OCI-LY7 (cell line): ENCODE measurements around the gene CYP26A1. TPM values are rescaled to one million over a fixed set of nuclear protein-coding genes. Genes with fewer than 3 reads are reported as not detected.

Experiments
- BruUV-seq: library from RNA; stranded (reverse); fragments of 400-500 nt; replicated peaks from 2 replicates; lab custom pipeline; 2021; lab: Mats Ljungman, UMichigan
- CTCF ChIA-PET: fragments of 300-600 bp; sonication (Branson Sonifier 250); formaldehyde crosslinking; loops from one replicate; lab custom pipeline; 2022; ENCODE audit warnings: antibody characterized with exemption; ENCODE audit not compliant: unreplicated experiment; lab: Charles Lee
- POLR2A ChIA-PET: fragments of 300-600 bp; sonication (Branson Sonifier 250); formaldehyde crosslinking; loops from one replicate; lab custom pipeline; 2022; ENCODE audit warnings: antibody characterized with exemption; lab: Charles Lee
- DNase-seq: peaks from one replicate; pipeline ENCODE4 v3.0.0-alpha.2; 2015; ENCODE audit warnings: low spot score
- H2AFZ ChIP-seq: fragments of 200-600 bp; sonication (generic), shearing (Covaris generic); 2 replicates; pipeline ENCODE4 v1.6.1; 2014; ENCODE audit warnings: mild to moderate bottlenecking, antibody characterized with exemption, low read length, moderate library complexity
- H3K27ac ChIP-seq: fragments of 200-600 bp; sonication (generic); 2 replicates; pipeline ENCODE4 v1.5.1; 2014; ENCODE audit warnings: mixed run types, low read depth, mild to moderate bottlenecking, moderate library complexity, low read length, inconsistent platforms; ENCODE audit not compliant: poor library complexity, severe bottlenecking
- H3K36me3 ChIP-seq: fragments of 200-600 bp; sonication (generic); 2 replicates; pipeline ENCODE4 v1.6.1; 2014; ENCODE audit warnings: mild to moderate bottlenecking, antibody characterized with exemption, low read length, moderate library complexity, mixed read lengths; ENCODE audit not compliant: insufficient read depth
- H3K4me1 ChIP-seq: fragments of 200-600 bp; sonication (generic); 2 replicates; pipeline ENCODE4 v1.5.1; 2014; ENCODE audit warnings: mild to moderate bottlenecking, low read length; ENCODE audit not compliant: insufficient read depth, poor library complexity, severe bottlenecking
- H3K4me2 ChIP-seq: fragments of 200-600 bp; sonication (generic); 2 replicates; pipeline ENCODE4 v1.6.1; 2014; ENCODE audit warnings: mild to moderate bottlenecking, low read length
- H3K4me3 ChIP-seq: fragments of 200-600 bp; sonication (generic); 2 replicates; pipeline ENCODE4 v1.5.1; 2014; ENCODE audit warnings: mild to moderate bottlenecking, low read depth, low read length; ENCODE audit not compliant: poor library complexity, severe bottlenecking
- H3K79me2 ChIP-seq: fragments of 200-600 bp; sonication (generic); 2 replicates; pipeline ENCODE4 v1.6.1; 2016; ENCODE audit warnings: low read depth, mild to moderate bottlenecking, low read length, moderate library complexity, mixed read lengths; ENCODE audit not compliant: insufficient read depth
- H3K9me2 ChIP-seq: fragments of 200-600 bp; sonication (generic); 2 replicates; pipeline ENCODE4 v1.6.1; 2016; ENCODE audit warnings: mild to moderate bottlenecking, low read length, mixed read lengths; ENCODE audit not compliant: insufficient read depth
- H3K9me3 ChIP-seq: fragments of 200-600 bp; sonication (generic); 2 replicates; pipeline ENCODE4 v1.6.1; 2014; ENCODE audit warnings: mild to moderate bottlenecking, mixed run types, low read length, mixed read lengths
- H4K20me1 ChIP-seq: fragments of 200-600 bp; sonication (generic); 2 replicates; pipeline ENCODE4 v1.6.1; 2014; ENCODE audit warnings: mild to moderate bottlenecking, antibody characterized with exemption, low read length, moderate library complexity, mixed read lengths; ENCODE audit not compliant: insufficient read depth
- EZH2phosphoT487 ChIP-seq: fragments of 200-600 bp; sonication (generic); IDR thresholded peaks from 2 replicates; pipeline ENCODE4 v1.6.1; 2018; ENCODE audit warnings: low read depth, borderline replicate concordance, mild to moderate bottlenecking, mixed run types, antibody characterized with exemption, low read length, moderate library complexity, mixed read lengths
- intact Hi-C: fragments of 100-400 bp; cut with micrococcal nuclease; formaldehyde crosslinking; loops from one replicate; pipeline ENCODE4 v1.10.0; 2022; ENCODE audit not compliant: unreplicated experiment
- total RNA-seq, 2 experiments: library from RNA; depleted of rRNA in 1 of 2; stranded (reverse); fragments of >200 nt in 1 of 2; shearing (Covaris generic) in 1 of 2; gene quantifications; 2 replicates each; pipeline ENCODE4 v1.2.3, GENCODE V29; 2014 to 2022
- TF ChIP-seq, protein P1 (sequence below): fragments of 200-600 bp; sonication (generic); conservative IDR thresholded peaks from 2 replicates; pipeline ENCODE4 v1.5.1; 2014; ENCODE audit warnings: mild to moderate bottlenecking, antibody characterized with exemption, low read length, moderate library complexity, mixed read lengths

CYP26A1 gene
- total RNA-seq, 2 experiments from 2014 or later: not detected

DNA sequence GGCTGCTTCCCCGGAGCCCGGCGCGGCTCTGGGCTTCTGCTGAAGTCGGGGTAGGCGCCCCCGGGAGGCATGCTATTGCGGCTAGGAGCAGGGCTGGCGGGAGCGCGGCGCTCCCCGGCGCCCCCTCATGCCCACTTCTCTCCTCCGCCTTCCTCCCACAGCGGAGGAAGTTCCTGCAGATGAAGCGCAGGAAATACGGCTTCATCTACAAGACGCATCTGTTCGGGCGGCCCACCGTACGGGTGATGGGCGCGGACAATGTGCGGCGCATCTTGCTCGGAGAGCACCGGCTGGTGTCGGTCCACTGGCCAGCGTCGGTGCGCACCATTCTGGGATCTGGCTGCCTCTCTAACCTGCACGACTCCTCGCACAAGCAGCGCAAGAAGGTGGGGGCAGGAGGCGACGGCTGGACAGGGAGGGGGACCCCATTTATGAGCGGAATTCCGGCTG lies 479 bp downstream of the CYP26A1 start:
- no peak for TF ChIP-seq EZH2phosphoT487
- TF ChIP-seq, protein P1, sequence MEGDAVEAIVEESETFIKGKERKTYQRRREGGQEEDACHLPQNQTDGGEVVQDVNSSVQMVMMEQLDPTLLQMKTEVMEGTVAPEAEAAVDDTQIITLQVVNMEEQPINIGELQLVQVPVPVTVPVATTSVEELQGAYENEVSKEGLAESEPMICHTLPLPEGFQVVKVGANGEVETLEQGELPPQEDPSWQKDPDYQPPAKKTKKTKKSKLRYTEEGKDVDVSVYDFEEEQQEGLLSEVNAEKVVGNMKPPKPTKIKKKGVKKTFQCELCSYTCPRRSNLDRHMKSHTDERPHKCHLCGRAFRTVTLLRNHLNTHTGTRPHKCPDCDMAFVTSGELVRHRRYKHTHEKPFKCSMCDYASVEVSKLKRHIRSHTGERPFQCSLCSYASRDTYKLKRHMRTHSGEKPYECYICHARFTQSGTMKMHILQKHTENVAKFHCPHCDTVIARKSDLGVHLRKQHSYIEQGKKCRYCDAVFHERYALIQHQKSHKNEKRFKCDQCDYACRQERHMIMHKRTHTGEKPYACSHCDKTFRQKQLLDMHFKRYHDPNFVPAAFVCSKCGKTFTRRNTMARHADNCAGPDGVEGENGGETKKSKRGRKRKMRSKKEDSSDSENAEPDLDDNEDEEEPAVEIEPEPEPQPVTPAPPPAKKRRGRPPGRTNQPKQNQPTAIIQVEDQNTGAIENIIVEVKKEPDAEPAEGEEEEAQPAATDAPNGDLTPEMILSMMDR: no peak
- CTCF ChIA-PET: no interaction called here
- no peak for DNase-seq
- H3K27ac ChIP-seq: no peak overlapping the region
- H4K20me1 ChIP-seq: no peaks in the 10 kb centered on the region
- H3K4me1 ChIP-seq: no peaks in the 10 kb centered on the region
- intact Hi-C loops: no loop called here
- no peaks in the 10 kb centered on the region for H3K9me2 ChIP-seq
- H3K9me3 ChIP-seq: no peaks in the 10 kb centered on the region
- POLR2A ChIA-PET: no interaction called here
- no peaks in the 10 kb centered on the region for H3K79me2 ChIP-seq
- BruUV-seq: no TSS peak
- H3K4me3 ChIP-seq: no peak overlapping the region
- no peak overlapping the region for H2AFZ ChIP-seq
- H3K4me2 ChIP-seq: no peak overlapping the region
- no peaks in the 10 kb centered on the region for H3K36me3 ChIP-seq

DNA sequence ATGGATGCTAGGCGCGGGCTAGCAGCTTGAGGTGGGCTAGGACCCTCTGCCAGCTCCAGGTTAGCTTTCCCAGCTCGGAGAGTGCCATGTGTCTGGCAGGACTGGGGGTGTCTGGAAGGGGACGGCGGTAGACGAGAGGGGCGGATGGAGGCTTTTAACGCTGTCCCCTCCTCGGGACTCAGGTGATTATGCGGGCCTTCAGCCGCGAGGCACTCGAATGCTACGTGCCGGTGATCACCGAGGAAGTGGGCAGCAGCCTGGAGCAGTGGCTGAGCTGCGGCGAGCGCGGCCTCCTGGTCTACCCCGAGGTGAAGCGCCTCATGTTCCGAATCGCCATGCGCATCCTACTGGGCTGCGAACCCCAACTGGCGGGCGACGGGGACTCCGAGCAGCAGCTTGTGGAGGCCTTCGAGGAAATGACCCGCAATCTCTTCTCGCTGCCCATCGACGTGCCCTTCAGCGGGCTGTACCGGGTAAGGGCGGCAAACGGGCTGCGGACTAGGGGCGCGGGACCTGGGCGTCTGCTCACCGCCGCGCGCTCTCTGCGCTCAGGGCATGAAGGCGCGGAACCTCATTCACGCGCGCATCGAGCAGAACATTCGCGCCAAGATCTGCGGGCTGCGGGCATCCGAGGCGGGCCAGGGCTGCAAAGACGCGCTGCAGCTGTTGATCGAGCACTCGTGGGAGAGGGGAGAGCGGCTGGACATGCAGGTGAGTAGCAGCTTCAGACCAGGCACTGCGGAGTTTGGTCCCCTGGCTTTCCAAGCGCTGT lies 1.1 kb downstream of the CYP26A1 start:
- CTCF ChIA-PET: no interaction called here

More for the DNA sequence above, 1.1 kb downstream of the CYP26A1 start:
- Histone ChIP-seq H3K4me2 (no peak overlapping the region), H3K4me1 (no peaks in the 10 kb centered on the region), H3K36me3 (no peaks in the 10 kb centered on the region), H4K20me1 (no peaks in the 10 kb centered on the region), H2AFZ (no peak overlapping the region), H3K9me2 (no peaks in the 10 kb centered on the region), H3K79me2 (no peaks in the 10 kb centered on the region), H3K4me3 (no peak overlapping the region), H3K9me3 (no peaks in the 10 kb centered on the region), H3K27ac (no peak overlapping the region)
- no peak for DNase-seq
- no TSS peak for BruUV-seq
- POLR2A ChIA-PET: no interaction called here
- intact Hi-C loops: no loop called here
- TF ChIP-seq, protein P1: no peak
- TF ChIP-seq EZH2phosphoT487: no peak
